ENCODE data around the gene CCHCR1. TPM values are rescaled to one million over a fixed set of nuclear protein-coding genes. Genes with fewer than 3 reads are reported as not detected.

The CCHCR1 gene
- total RNA-seq, 1 experiment from 2014 or later = 45.5 TPM

- Histone ChIP-seq H3K79me2 (ENCODE audit: insufficient read depth, low read length) (no peaks in the 10 kb centered on the region), H3K18ac (ENCODE audit: insufficient read length, low read depth, low read length) (no peak overlapping the region)
Observed at GRCh38 chr6:31107052-31107451, 50.5 kb downstream of the CCHCR1 start.

More at GRCh38 chr6:31107052-31107451, 50.5 kb downstream of the CCHCR1 start:
- WGBS (ENCODE audit: extremely low coverage, insufficient read length, low lambda C conversion rate) = no CpG with 5 or more reads among the region's 4 CpGs
- H3K4ac ChIP-seq (ENCODE audit: low read depth, low read length) = no peak overlapping the region
- Mint-ChIP-seq H3K4me3 (no peak overlapping the region), H3K9me3 (no peaks in the 10 kb centered on the region; a peak in 1 of 5 replicates), H3K27me3 (ENCODE audit: low read depth) (peaks cover 36% of the 10 kb centered on the region), H3K36me3 (ENCODE audit: insufficient read depth in 1 of 3, low read depth in 3 of 3) (no peaks in the 10 kb centered on the region), H3K27ac (no peak overlapping the region; a peak in 1 of 7 replicates), H3K4me1 (peaks cover 22 to 23% of the 10 kb centered on the region in 2 experiments)
- no peak overlapping the region for H2BK120ac ChIP-seq (ENCODE audit: low read depth, low read length, poor library complexity, severe bottlenecking)
- no peak overlapping the region for H2BK20ac ChIP-seq (ENCODE audit: low read depth, low read length, poor library complexity, severe bottlenecking)
- H3K56ac ChIP-seq (ENCODE audit: insufficient read length, low read depth, low read length) = no peak overlapping the region
- H3K23ac ChIP-seq (ENCODE audit: insufficient read length, low read depth, low read length) = no peak overlapping the region
- H2BK12ac ChIP-seq (ENCODE audit: insufficient read length, low read depth, low read length) = no peak overlapping the region
- no peak overlapping the region for H3K27ac ChIP-seq (ENCODE audit: insufficient read length, low read depth, low read length)
- no peak overlapping the region for H2AK5ac ChIP-seq (ENCODE audit: insufficient read length, low read length)
- no peaks in the 10 kb centered on the region for H3K23me2 ChIP-seq (ENCODE audit: insufficient read length, low read depth, low read length, poor library complexity, severe bottlenecking)
- no peak for TF ChIP-seq CTCF (conservative IDR thresholded peaks at IDR 0.05)
- no peak overlapping the region for H2AFZ ChIP-seq (ENCODE audit: low read length)
- H3T11ph ChIP-seq (ENCODE audit: low read length) = no peak overlapping the region
- no peak overlapping the region for H3K4me2 ChIP-seq (ENCODE audit: insufficient read depth, insufficient read length, low read length)
- H3K27me3 ChIP-seq (ENCODE audit: insufficient read depth, low read length) = no peaks in the 10 kb centered on the region; the same call in 1 of the 2 replicates
- no peak overlapping the region for H2BK15ac ChIP-seq (ENCODE audit: low read depth, low read length)
- no peak overlapping the region for H4K91ac ChIP-seq (ENCODE audit: insufficient read length, low read depth, low read length)
- H3K9me3 ChIP-seq (ENCODE audit: control insufficient read depth, low read depth, low read length) = no peaks in the 10 kb centered on the region
- peaks cover 7% of the 10 kb centered on the region; the same call in 1 of the 2 replicates for H3K4me1 ChIP-seq (ENCODE audit: insufficient read depth, low read length)
- H3K9ac ChIP-seq (ENCODE audit: extremely low read depth, insufficient read length, low read length) = no peak overlapping the region
- no peak overlapping the region for H2BK5ac ChIP-seq (ENCODE audit: insufficient read length, low read length)
- H4K5ac ChIP-seq (ENCODE audit: insufficient read length, low read depth, low read length) = no peak overlapping the region
- H3K14ac ChIP-seq (ENCODE audit: insufficient read depth, low read length) = no peak overlapping the region
- H4K8ac ChIP-seq (replicated peaks; ENCODE audit: insufficient read length, low read depth, low read length) = no peak overlapping the region
- no peak for DNase-seq
- no peaks in the 10 kb centered on the region for H4K20me1 ChIP-seq (ENCODE audit: control insufficient read depth, insufficient read depth, insufficient read length)
- H3K79me1 ChIP-seq (ENCODE audit: insufficient read depth, low read depth, low read length, poor library complexity, severe bottlenecking) = no peaks in the 10 kb centered on the region
